OCI-LY1 (cell line): Measurements from ENCODE around the gene DOCK2.

Source experiments
- EZH2 ChIP-seq: fragments of 200-600 bp; sonication (generic), shearing (Covaris generic); IDR thresholded peaks from 2 replicates; pipeline ENCODE4 v1.8.0; 2017; ENCODE audit warnings: borderline replicate concordance, mixed run types, mild to moderate bottlenecking, antibody characterized with exemption, low read length, moderate library complexity, mixed read lengths
- TF ChIP-seq, protein P1 (sequence below): fragments of 200-600 bp; sonication (generic), shearing (Covaris generic); IDR thresholded peaks from 2 replicates; pipeline ENCODE4 v1.5.1; 2017; ENCODE audit warnings: mild to moderate bottlenecking, antibody characterized with exemption, low read length, moderate library complexity, mixed read lengths

DNA sequence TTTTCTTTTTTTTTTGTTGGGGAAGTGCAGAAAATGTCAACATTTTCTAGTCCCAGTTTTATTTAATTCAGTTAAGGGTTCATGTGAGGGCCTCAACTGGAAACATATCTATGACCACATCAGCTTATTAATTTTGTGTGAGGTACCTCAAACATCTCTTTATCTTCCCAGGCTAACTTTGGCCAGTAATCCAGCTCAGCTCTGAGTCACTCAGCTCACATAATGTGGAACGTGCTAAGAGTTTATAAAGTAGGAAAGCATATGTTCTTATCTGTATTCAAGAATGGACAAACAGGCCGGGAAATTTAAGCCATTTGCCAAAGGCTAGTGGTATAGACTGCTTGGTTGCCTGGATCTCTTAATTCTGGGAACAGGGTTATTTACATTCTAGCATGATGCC is 224.9 kb downstream of the DOCK2 start:
- TF ChIP-seq, protein P1, sequence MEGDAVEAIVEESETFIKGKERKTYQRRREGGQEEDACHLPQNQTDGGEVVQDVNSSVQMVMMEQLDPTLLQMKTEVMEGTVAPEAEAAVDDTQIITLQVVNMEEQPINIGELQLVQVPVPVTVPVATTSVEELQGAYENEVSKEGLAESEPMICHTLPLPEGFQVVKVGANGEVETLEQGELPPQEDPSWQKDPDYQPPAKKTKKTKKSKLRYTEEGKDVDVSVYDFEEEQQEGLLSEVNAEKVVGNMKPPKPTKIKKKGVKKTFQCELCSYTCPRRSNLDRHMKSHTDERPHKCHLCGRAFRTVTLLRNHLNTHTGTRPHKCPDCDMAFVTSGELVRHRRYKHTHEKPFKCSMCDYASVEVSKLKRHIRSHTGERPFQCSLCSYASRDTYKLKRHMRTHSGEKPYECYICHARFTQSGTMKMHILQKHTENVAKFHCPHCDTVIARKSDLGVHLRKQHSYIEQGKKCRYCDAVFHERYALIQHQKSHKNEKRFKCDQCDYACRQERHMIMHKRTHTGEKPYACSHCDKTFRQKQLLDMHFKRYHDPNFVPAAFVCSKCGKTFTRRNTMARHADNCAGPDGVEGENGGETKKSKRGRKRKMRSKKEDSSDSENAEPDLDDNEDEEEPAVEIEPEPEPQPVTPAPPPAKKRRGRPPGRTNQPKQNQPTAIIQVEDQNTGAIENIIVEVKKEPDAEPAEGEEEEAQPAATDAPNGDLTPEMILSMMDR: no peak
- TF ChIP-seq EZH2: no peak
